A549 (cell line): ENCODE results near the gene TTPAL.

Experiments
- PHF8 ChIP-seq: fragments of 200-600 bp; sonication (generic); IDR thresholded peaks from 2 replicates; pipeline ENCODE4 v1.6.1; 2016; ENCODE audit warnings: low read depth, mild to moderate bottlenecking, antibody characterized with exemption, moderate library complexity, borderline replicate concordance
- POLR2A ChIP-seq: IDR thresholded peaks from 2 replicates; pipeline ENCODE4 v1.6.1; 2012; ENCODE audit warnings: mild to moderate bottlenecking, low read length
- RCOR1 ChIP-seq: fragments of 150-350 bp; IDR thresholded peaks from 2 replicates; pipeline ENCODE4 v1.6.1; 2014; ENCODE audit warnings: antibody characterized with exemption, low read length, low read depth
- TF ChIP-seq, protein P1 (sequence below): fragments of >200 bp; sonication (Bioruptor Twin); formaldehyde crosslinking; IDR thresholded peaks from 3 replicates; pipeline ENCODE4 v1.5.1; 2016

DNA sequence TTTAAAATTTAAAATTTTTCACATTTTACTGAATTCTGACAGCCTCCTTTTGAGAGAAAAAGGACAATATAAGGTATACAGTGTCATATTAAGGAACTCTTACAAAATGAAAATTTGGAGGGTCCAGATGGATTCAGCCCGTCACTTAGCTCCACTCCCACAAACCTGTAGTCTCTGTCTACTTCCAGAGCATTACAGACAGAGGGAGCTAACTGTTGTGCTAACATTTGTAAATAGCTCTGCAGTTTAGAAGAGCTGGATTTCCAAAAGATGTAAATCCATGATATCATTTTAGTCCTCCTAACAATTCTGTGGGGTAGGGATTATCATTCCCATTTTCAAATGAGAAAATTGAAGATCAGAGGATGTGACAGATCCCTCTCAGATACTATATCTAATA, 62.3 kb downstream of the TTPAL start:
- TF ChIP-seq POLR2A (no peak), RCOR1 (no peak), PHF8 (no peak)
- TF ChIP-seq, protein P1, sequence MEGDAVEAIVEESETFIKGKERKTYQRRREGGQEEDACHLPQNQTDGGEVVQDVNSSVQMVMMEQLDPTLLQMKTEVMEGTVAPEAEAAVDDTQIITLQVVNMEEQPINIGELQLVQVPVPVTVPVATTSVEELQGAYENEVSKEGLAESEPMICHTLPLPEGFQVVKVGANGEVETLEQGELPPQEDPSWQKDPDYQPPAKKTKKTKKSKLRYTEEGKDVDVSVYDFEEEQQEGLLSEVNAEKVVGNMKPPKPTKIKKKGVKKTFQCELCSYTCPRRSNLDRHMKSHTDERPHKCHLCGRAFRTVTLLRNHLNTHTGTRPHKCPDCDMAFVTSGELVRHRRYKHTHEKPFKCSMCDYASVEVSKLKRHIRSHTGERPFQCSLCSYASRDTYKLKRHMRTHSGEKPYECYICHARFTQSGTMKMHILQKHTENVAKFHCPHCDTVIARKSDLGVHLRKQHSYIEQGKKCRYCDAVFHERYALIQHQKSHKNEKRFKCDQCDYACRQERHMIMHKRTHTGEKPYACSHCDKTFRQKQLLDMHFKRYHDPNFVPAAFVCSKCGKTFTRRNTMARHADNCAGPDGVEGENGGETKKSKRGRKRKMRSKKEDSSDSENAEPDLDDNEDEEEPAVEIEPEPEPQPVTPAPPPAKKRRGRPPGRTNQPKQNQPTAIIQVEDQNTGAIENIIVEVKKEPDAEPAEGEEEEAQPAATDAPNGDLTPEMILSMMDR, result no peak
